Keratinocyte (primary cell): Measurements from ENCODE around the gene PIGC.

ENCODE experiments used
- CTCF ChIP-seq, 3 experiments: IDR thresholded peaks in 1 of 3; conservative IDR thresholded peaks in 1 of 3; optimal IDR thresholded peaks in 1 of 3; 2 replicates in 2 of 3; 3 replicates in 1 of 3; pipeline versions ENCODE3 to v1.5.1; 2011; ENCODE audit warnings: low read length in 3 of 3, mild to moderate bottlenecking in 3 of 3, moderate library complexity in 2 of 3, control low read depth in 1 of 3, inconsistent platforms in 1 of 3; ENCODE audit not compliant: insufficient read depth in 2 of 3; ENCODE audit errors: extremely low read depth in 1 of 3
- EZH2 ChIP-seq: IDR thresholded peaks from one replicate; pipeline ENCODE4 v1.6.1; 2012; ENCODE audit warnings: inconsistent platforms, mild to moderate bottlenecking, low read length, moderate library complexity

GRCh38 chr1:172446547-172446946 is 2.7 kb upstream of the PIGC start:
- TF ChIP-seq EZH2, result no peak
- TF ChIP-seq CTCF (optimal IDR thresholded peaks at IDR 0.05 in 1 of 3, IDR thresholded peaks at IDR 0.05 in 1 of 3, conservative IDR thresholded peaks at IDR 0.05 in 1 of 3; ENCODE audit: extremely low read depth in 1 of 3, insufficient read depth in 2 of 3, low read length in 3 of 3), result no peak
